GM10847 (cell line): ENCODE data around the gene SYNDIG1.

Source experiments
- POLR2A ChIP-seq: IDR thresholded peaks from 2 replicates; pipeline ENCODE4 v1.6.1; 2011; ENCODE audit not compliant: insufficient read length; ENCODE audit errors: extremely low read depth

Gene SYNDIG1

GRCh38 chr20:24441661-24442060 lies 27.8 kb upstream of the SYNDIG1 start:
- TF ChIP-seq POLR2A = no peak

- no peak for TF ChIP-seq POLR2A
These were observed 26.5 kb upstream of the SYNDIG1 start for GRCh38 chr20:24442909-24443308.

GRCh38 chr20:24443436-24443835 lies 26.0 kb upstream of the SYNDIG1 start:
- TF ChIP-seq POLR2A = no peak

DNA sequence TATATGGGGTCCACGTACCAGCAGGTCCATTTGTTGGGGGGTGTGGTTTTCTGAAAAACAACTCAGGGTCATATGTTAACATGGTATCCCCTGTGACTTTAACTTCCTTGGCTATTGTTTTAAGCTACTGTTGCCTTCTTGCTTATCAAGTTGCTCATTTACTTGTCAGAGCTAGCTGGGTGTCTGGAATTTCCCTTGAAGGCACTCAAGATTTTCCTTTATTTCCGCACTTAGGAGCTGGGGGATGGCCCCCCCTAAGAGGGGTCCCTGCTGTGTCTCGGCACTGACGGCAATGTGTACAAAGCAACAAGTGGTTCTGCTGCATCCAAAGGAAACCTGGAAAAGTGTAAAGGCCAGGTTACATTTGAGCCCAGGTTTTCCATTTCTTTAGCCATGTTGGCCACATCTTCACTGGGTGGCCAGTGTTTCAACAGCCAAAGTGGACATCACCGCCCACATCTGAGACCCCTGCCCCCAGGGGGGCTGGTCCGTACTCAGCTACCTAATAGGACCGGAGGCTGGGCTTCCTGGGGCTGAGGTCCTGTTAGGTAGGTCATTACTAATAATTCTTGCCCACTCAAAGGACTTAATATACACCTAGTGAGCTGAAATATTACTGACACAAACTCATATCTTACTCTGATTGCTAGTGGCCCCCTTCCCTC lies 24.8 kb upstream of the SYNDIG1 start:
- TF ChIP-seq POLR2A = no peak

GRCh38 chr20:24445510-24446170 lies 23.8 kb upstream of the SYNDIG1 start:
- TF ChIP-seq POLR2A = no peak

DNA sequence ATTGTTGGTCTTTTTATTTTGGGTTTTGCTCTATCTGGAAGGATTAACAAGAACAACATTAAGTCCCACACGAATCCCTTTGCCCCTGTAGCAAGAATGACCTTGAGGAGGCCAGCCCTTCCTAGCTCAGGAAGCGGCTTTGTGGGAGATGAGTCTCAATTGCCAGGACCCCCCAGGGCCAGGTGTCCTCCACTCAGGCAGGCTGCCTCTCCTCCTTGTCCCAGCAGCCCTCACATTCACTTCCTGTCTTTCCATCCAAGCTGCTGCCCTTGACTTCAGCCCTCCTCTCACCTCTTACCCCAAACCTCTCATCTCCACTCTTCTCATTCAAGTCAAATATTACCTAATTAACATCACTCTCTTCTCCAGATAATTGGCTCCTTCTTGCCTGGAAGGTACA lies 22.6 kb upstream of the SYNDIG1 start:
- TF ChIP-seq POLR2A = no peak

DNA sequence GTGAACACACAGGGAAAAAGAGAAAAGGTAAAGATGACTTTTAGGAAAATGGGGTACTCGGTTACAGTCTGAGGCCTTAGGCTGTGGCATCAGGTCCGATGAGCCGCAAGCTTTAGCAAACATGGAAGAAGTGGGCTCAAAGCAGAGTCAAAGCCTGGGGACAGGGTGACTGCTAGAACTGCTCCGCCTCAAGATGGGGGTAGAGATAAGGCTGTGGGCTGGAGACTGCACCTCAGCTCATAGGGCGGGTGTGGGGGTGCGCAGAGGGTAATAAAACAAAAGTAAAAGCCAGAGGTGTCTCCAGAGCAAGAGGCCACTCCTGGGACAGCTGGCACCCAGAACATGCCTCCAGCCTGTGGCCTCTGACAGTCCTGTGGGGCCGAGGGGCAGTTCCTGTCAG lies 21.3 kb upstream of the SYNDIG1 start:
- TF ChIP-seq POLR2A = no peak

DNA sequence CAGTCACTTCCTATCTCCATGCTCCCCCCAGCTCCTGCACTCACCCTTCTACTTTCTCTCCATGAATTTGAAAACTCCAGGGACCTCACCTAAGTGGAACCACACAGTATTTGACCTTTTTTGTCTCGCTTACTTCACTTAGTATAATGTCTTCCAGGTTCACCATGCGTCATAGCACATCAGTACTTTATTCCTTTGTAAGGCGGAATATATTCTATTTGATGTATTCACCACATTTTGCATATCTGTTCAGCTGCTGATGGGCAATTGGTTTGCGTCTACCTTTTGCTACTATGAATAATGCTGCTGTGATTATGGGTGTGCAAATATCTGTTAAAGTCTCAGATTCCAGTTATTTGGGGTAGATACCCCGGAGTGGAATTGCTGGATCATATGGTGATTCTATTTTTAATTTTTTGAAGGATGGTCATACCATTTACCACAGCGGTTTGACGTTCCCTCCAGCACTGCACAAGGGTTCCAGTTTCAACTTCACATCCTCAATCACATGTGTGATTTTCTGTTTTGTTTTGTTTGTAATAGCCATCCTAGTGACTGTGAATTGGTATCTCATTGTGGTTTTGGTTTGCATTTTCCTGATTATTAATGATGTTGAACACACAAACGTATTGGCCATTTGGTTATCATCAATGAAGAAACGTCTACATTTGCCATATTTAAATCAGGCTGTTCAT lies 20.3 kb upstream of the SYNDIG1 start:
- no peak for TF ChIP-seq POLR2A

GRCh38 chr20:24450177-24450576 lies 19.3 kb upstream of the SYNDIG1 start:
- TF ChIP-seq POLR2A = no peak

GRCh38 chr20:24450624-24451376 lies 18.6 kb upstream of the SYNDIG1 start:
- TF ChIP-seq POLR2A = no peak

GRCh38 chr20:24451428-24451827 lies 18.0 kb upstream of the SYNDIG1 start:
- TF ChIP-seq POLR2A = no peak

DNA sequence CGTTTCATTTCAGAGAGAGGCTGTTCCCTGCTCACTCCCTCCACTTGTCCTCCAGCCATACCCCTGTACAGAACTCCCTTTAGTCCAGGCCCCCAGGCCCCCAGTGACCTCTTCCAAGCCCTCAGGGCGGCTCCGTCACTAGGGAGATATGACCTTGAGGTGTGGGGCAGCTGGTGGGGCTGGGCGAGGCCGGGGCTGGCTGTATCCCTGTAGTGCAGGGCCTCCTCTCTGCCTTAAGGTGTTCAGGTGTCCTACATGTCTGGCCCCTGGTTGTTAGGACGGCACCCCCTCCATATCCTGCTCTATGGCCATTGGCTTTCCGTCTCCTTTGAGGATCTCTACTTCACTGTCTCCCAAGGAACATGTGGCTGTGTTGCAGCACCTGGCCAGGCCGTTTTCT lies 17.4 kb upstream of the SYNDIG1 start:
- TF ChIP-seq POLR2A = no peak

GRCh38 chr20:24452498-24453127 lies 16.8 kb upstream of the SYNDIG1 start:
- no peak for TF ChIP-seq POLR2A

- TF ChIP-seq POLR2A = no peak
These were observed 15.6 kb upstream of the SYNDIG1 start for GRCh38 chr20:24453869-24454268.

- no peak for TF ChIP-seq POLR2A
These were observed 14.3 kb upstream of the SYNDIG1 start for GRCh38 chr20:24455081-24455480.
